ENCODE measurements around the gene ANKRD52. TPM values are rescaled to one million over a fixed set of nuclear protein-coding genes. Genes with fewer than 3 reads are reported as not detected.

The ANKRD52 gene
- total and polyA plus RNA-seq, 2 of the 8 experiments (the other 6 are each of a cell fraction or from before 2014, with no cell fraction given): 14.0 to 36.3 TPM

- TF ChIP-seq EP300 (IDR thresholded peaks at IDR 0.05; ENCODE audit: borderline replicate concordance in 1 of 2, low read depth in 2 of 2, low read length in 2 of 2): no peak
These were observed 53.9 kb downstream of the ANKRD52 start (continued) for GRCh38 chr12:56204275-56204674.

Data from H1 (cell line).